Left renal pelvis (tissue), 4 donors: ENCODE data around the gene CPTP. TPM values are rescaled to one million over a fixed set of nuclear protein-coding genes. Genes with fewer than 3 reads are reported as not detected.
"Not testable (repeated sequence)": the region's sequence is repeated elsewhere in the genome, so short reads cannot be mapped to it uniquely, and the experiment has no call there.

Experiments used
- DNase-seq, 4 donors: peaks; one replicate each; pipeline ENCODE4 v3.0.0-alpha.2; 2013; ENCODE audit warnings: low read depth in 4 of 4, low spot score in 3 of 4
- polyA plus RNA-seq, 4 donors: library from polyadenylated mRNA; unstranded; fragments of 120-200 nt; gene quantifications; one replicate each; pipeline ENCODE4 v1.2.1, GENCODE V29; 2013; ENCODE audit not compliant: insufficient read length in 4 of 4

CPTP gene
- polyA plus RNA-seq, 4 donors = 10.3 to 19.5 (median 13.2) TPM

DNA sequence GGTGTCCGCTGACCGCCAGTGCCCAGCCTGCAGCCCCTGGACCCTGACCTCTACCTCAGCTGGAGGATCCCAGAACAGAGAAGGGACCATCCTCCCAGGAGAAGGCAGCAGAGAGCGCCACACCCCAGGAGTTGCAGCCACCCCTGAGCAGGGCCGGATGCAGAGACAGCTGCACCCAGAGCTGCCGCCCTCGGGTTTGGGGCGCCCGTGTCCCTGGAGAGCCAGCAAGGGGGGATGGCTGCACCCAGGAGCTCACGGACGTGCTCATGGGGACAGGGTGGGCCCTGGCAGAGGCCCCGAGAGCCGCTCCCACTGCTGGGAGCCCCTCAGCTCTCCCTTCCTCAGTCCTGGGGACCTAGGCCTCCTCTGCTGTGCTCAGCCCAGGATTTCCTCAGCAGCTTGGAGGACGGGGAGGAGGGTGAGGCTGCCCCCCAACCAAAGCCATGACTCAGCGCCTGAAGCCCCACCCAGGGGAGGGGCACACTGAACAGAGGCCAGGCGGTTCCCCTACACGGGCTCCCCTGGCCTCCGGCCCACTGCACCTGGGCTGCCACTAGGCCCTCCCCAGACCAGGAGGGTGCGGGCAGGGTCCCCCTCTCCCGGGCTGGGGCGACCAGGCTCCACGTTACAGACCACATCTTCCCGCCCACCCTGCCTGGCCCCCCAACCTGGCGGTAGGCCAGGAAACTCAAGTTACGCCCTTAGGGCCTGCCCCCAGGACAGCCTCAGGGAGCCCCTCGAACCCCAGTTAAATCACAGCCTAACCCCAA is 19.1 kb upstream of the CPTP start:
- no peak for DNase-seq

DNA sequence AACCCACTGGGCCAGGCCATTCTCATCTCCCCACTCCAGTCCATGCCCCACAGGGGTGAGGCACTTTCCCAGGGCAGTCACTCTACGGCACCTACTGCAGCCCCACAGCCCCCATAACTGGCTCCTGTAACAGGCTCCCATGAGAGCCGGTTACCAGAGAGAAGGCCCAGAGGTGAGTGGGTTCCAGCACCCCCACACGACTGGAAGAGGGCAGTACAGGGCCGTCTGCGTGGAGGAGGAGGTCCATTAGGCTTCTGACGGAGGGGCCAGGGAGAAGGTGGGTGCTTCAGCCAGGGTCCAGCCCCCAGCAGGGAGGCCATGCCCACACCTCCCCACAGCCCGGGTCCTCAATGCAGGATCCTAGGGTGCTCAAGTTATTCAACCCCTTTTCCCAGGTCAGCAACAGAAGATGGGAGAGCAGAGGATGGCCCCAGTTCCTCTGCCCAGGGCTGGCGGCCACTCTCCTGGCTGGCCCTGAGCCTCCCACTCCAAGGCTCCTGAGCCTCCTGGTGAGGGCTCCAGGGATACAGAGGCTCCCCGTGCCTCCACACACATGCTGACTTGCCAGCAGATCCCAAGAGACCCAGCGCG is 18.4 kb upstream of the CPTP start:
- DNase-seq = no peak

DNA sequence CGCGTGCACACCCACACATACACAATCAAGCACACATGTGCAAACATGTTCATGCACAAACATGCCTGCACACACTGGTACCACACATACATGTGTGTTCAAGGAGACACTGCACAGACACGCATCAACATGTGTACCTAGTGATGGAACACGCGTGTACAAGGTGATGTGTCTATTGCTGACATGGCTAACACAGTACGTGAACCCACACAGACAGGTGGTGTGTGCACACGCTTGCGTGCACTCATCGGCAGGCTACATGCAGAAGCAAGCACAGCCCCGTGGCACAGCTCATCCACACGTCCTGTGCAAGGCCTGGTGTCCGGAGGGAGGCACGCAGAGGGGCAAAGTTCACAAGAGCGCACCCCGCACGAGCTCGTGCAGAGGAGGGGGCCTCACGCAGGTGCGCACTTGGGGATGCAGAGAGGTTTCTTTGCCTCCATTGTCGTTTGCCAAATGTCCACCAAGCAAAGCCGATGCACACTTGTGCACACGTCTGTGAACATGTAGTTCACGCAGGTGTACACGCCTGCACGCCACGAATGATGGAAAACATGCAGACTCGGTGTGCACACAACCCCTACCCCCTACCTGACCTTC is 17.8 kb upstream of the CPTP start:
- DNase-seq = no peak

DNA sequence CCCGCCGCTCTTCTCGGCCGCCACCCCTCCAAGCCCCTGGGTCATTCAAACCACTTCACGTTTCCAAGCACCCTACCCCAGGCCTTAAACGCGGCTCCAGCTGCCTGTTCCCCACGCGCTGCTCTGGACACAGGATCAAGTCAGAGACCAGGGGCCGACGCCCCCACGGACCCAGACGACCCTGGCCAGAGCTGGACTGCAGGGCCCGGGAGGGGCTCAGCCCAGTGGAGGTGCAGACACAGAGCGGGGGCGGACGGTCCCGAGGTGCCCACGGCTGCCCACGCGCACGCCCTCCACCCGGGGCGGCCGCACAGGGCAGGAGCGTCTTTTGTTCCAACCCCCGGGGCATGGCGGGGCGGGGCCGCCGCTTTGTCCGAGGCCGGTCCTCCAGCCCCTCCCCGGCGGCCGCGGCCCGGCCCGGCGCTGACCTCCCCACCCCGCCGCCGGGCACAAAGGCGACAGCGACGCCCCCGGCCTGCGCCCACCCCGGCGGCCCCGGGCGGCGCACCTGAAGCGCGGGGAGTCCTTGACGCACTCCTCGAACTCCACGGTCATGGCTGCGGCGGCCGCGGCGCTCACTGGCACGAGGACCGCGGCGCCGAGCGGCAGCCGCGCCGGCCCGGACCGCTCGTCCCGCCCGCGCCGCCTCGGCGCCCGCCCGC is 17.2 kb upstream of the CPTP start:
- DNase-seq = no peak

DNA sequence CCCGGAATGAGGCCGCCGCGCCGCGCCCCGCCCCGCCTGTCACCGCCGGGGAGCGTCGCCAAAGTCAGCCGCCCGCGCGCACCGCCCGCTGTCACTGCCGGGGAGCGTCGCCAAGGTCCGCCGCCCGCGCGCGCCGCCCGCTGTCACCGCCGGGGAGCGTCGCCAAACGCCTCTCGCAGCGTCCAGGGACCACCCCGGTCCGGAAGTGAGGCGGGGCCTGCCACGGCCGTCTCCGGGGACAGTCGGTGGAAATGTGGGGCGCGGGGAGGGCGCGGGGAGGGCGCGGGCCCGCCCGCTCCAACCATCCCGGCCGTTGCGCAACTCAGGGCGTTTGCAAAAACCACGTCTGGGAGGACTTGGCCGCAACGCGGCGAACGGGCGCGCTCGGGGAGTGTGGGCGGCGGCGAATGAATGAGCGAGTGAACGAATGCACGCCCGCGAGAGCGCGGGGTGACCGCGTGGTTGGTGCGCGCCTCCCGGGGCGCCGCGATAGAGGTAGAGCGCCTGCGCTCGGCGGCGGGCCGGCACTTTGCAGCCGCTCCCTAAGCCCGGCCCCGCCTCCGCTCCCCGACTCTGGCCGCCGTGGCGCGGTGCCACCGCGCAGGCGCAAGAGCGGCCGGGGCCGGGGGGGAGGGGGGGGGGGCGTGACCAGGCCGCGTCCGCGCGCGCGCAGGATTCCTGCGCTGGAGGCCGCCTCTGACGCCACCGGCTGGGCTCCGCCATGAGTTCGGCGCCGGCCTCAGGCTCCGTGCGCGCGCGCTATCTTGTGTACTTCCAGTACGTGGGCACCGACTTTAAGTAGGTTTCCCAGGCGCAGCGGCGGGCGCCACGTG is 16.5 kb upstream of the CPTP start, which contains the start of the genes ACAP3 and PUSL1:
Gene ACAP3, minus strand, starts transcription at position 8 of the 833 bp plus-strand sequence. CDS start 115 bp downstream, outside the sequence.
Gene PUSL1, plus strand, starts transcription at position 675 of the 833 bp plus-strand sequence. Its CDS starts 47 bp downstream, at position 722.
- peak; percentile 73 to 80 (median 78) for DNase-seq

DNA sequence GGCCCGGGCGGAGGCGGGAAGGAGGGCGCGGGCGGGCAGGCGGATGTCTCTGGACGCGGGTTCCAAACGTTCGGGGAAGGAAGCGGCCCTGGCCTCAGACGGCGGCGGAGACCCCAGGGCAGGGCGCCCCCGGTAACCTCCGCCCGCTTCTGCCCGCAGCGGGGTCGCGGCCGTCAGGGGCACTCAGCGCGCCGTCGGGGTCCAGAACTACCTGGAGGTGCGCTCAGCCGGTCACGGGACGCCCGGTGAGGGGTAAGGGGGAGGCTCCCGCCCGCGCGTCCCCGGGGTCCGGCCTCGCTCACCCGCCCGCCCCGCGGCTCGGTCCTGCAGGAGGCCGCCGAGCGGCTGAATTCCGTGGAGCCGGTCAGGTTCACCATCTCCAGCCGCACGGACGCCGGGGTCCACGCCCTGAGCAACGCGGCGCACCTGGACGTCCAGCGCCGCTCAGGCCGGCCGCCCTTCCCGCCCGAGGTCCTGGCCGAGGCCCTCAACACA is 15.8 kb upstream of the CPTP start:
- no peak for DNase-seq

DNA sequence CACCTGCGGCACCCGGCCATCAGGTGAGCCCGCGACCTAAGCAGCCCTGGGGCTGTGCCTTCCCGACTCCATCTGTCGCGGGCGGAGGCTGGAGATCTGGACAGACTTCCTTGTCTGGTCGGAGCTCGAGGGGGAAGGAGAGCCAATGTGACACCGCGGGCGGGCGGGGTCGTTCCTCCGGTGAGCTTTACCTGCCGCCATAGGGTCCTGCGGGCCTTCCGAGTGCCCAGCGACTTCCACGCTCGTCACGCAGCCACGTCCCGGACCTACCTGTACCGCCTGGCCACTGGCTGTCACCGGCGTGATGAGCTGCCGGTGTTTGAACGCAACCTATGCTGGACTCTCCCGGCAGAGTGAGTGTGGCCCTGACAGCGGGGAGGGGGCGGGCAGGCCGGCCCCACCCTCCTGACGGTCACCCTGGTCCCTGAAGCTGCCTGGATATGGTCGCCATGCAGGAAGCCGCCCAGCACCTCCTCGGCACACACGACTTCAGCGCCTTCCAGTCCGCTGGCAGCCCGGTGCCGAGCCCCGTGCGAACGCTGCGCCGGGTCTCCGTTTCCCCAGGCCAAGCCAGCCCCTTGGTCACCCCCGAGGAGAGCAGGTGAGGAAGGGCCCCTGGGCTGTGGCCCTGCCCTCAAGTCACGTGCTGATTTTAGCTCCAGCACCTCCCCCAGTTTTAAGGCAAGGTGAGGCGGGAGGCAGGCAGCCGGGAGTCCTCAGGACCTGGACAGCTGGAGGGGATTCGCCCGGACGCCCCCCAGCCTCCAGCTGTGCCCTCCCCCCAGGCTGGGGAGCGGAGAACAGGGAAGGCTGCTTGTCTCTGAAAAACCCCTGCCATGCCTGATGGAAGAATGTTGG is 15.1 kb upstream of the CPTP start:
- no peak for DNase-seq

DNA sequence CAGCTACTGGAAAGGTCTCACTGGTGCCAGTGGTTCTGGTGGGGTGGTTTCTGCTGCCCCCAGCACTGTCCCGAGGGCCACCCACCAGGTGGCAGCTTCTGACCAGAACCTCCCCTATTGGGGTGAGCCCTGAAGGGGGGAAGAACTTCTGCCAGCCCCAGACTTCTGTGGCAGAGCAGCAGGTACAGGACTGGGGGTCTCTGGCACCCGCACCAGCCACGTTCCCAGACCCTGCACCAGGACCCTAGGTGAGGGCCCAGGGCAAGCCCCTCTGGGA is 14.6 kb upstream of the CPTP start:
- DNase-seq = no peak

DNA sequence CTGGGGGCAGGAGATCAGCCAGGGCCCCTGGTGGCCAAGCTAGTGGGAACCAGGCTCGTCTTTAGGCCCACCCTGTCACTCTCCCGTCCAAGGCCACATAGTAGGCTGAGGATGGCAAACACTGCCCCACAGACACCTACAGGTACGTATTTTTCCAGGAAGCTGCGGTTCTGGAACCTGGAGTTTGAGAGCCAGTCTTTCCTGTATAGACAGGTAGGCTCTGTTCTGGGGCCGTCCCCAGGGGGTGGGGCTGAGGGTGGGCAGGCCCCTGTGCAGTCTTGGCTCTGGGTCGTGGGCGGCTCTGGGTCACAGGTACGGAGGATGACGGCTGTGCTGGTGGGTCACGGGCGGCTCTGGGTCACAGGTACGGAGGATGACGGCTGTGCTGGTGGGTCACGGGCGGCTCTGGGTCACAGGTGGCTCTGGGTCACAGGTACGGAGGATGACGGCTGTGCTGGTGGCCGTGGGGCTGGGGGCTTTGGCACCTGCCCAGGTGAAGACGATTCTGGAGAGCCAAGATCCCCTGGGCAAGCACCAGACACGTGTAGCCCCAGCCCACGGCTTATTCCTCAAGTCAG is 14.0 kb upstream of the CPTP start:
- DNase-seq = no peak

DNA sequence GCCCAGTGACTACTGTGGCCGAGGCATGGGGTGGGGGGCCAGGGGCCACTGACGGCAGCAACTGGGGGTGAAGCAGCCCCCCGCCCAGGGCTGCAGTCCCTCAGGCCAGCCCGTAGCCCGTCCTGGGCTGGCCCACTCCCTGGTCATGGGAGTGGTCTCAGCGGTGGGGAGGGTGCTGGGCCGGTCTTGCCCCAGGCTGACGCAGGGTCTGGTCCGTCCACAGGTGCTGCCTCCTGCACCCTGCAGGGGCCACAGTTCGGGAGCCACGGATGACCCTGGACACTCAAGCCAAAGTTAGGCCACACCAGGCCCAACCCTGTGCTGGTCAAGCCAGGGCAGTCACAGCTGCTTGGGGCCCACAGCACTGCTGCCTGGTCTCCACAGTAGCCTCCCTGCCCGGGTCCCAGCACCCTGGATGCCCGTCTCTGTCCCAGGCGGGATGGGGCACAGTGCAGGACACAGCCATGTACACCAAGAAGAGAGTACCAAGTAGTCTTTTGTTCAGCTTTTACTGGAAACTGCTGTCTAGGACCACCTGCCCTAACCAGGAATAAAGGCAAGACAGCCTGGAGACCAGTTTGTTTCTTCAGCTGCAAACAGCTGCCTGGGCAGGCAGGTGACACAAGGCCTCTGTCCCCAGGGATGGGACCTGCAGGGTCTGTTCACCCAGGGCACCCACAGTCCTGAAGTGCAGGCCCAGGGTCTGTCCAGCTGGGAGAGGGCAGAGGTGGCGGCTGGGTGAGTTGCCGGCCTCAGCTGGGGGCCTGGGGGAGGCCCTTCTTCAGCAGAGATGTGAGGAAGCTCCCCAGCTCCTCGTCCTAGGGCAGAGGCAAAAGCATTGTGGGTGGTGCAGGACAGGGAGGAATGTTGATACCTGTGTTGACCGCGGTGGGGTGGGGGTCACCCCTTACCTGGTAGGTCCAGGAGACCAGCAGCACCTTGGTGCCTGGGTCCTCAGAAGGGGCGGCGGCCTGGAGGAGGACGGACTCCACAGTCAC is 13.2 kb upstream of the CPTP start:
- DNase-seq = no peak

DNA sequence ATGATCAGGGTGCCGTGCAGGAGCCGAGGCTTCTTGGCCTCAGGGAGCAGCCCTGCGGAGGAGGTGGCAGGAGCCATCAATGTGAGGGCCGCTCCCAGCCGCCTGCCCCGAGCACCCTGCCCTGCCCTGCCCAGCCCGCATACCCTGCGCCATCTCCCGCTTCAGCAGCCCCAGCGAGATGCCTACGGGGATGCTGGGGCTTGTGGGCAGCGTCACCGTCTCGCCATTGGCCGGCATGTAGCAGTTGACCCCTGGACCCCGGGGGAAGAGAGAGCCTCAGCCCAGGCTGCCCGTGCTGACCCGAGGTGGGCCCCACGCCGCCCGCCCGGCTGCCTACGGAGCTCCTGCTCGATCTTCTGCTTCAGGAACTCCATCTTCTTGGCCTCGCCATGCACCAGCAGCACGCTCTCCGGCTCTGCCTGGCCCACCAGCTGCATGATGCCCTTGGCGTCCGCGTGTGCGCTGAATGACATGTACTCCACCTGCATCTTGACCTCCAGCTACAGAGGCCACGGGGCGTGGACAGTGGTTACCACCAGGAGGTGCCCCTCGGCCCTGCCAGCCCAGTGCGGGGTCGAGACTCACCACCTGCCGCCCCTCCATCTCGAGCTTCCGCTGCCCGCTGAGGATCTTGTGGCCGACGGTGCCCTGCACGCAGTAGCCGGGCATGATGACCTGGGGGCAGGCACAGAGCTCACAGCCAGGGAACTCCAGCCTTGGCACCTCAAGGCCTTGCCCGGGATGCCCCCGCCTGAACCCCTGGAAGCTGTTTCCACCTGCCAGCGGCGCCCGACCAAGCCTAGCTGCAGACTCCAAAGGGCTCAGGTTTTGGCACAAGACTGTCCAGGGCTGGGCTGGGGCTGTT is 11.9 kb upstream of the CPTP start:
- DNase-seq = no peak

DNA sequence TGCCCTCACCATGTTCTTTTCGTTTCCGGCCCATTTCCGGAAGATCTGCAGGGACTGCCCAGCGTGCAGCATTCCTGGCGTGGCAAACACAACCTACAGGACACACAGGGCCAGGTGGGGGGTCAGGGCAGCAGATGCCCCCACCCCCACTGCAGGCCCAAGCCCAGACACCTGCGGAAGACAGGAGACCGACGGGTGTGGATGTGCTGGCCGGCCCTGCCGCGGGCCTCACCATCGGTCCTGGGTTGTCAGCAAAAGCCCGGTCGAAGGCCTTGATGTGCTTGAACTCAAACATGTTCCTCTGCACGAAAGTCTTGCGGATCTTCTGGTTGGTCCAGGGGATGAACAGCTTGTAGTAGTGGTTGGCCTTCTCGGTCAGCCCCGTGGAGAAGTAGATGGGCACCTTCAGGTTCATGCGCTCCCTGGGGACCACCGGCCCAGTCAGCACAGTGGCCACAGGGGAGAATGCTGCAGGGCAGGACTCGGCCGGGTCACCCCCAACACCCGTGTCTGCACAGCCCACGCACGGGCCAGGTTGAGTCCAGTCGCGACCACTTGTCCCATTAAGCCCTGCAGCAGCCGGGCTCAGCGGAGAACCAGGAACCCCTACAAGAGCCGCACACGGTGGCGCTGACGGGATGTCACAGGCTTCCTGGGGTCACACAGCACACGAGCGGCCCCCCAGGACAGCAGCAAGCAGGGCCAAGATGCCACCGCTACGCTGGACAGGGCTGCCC is 10.9 kb upstream of the CPTP start:
- DNase-seq = no peak

DNA sequence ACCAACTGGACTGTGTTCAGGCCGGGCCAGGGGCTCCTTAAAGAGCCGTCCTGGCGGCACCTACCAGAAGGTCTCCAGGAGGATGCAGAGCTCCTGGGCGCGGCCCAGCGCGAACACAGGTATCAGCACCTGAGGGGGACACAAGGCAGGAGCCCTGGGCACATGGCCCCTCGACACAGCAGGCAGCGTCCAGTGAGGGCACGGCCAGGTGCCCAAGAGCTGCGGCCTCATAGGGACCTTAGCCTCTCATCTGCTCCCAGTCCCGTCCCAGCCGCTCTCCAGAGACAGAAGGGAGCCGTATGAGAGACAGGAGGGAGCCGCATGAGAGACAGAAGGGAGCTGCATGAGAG is 10.4 kb upstream of the CPTP start:
- no peak for DNase-seq

DNA sequence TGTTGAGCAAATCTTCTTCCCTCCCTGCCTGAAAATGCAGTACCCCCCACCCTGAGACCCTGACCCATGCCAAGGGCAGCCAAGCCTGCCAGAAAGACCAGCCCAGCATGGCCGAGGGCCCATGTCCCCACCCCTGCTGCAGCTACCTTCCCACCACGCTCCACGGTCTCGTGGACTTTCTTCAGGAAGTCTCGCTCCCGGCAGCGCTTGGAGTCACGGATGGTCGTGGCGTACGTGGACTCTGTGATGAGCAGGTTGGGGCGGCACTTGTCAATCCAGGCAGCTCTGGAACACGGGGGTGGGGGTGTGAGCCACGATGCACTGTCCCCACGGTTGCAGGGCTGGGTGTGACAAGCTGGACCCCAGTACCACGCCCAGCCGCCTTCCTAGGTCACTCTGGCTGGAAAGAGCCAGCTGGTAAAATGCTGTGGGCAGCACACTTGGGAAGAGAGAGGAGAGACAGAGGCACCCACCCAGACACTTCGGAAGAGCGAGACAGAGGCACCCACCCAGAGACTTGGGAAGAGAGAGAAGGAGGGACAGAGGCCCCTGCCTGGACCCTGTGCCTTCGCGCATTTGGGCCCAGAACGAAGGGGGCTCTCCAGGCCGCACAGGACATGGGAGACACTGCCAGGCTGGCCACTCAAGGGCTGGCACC is 9.8 kb upstream of the CPTP start:
- no peak for DNase-seq

DNA sequence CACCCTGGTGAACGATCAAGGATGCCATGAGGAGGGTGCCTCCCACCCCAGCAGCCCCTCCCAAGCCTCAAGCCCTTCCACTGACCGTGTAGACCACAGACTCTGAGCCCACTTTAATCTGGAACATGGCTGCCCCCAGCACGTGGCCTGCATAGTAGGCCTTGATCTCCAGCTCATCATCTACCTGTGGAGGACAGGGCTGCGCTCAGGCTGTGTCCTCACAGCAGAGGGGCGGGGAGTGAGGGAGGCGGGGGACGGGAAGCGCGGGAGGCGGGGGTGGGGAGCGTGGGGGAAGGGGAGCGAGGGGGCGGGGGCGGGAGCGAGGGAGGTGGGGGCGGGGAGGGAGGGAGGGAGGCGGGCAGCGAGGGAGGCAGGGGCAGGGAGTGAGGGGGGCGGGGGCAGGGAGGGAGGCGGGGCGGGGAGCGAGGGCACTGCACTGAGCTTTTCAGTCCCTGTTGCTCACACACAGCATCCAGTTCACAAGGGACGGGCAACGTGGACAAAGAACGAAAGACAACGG is 9.1 kb upstream of the CPTP start:
- no peak for DNase-seq

DNA sequence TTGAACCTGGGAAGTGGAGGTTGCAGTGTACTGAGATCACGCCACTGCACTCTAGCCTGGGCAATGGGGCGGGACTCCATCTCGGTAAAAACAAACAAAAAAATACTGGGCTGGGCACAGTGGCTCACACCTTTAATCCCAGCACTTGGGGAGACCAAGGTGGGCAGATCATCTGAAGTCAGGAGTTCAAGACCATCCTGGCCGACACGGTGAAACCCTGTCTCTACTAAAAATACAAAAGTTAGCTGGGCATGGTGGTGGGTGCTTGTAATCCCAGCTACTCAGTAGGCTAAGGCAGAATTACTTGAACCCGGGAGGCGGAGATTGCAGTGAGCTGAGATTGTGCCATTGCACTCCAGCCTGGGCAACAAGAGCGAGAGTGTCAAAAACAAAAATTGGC is 8.4 kb upstream of the CPTP start:
- not testable (repeated sequence) for DNase-seq
